ENCODE data around the gene TAF1A. TPM values are rescaled to one million over a fixed set of nuclear protein-coding genes. Genes with fewer than 3 reads are reported as not detected.

Gene TAF1A
- total RNA-seq, 1 experiment from 2014 or later: 19.3 TPM

DNA sequence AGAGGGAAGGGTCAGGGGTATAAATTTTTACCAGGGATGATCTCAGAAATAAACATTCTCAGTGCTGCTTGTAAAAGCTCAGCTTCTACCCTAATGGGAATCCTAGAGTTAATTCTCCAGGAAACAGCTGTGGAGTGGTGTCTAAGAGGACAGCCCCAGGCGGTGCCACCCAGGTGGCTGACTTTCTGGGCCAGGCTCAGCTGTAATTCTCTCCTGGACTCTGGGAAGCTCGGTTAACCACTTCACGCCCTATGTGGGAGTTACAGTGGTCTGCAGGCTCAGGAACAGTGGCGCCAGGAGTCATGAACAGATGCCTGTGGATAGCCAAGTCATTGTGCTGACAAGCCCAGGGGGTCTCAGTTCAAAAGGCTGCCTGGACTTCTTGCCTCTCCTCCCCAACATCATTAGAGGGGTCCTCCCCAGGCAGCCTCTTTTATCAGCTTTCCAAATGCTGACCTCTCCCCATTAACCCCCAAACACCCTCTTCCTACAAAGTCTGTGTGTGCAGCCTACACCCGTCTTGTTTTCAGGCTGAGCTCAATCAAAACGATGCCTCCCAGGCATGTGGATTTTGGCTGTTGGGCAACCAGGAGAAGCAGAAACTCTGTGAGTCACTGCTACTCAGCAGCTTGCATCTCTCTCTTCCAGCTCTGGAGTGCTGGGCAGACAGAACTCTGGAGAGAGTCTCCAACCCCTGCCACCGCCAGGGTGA lies 43.0 kb downstream of the TAF1A start:
- BruUV-seq (replicated peaks): no TSS peak
- POLR2A ChIA-PET (ENCODE audit: low non-redundant PET): no interaction called here
- H3K4me3 ChIP-seq (ENCODE audit: low read depth, low read length, poor library complexity, severe bottlenecking): no peak overlapping the region
- no peaks in the 10 kb centered on the region for H3K9me3 ChIP-seq (ENCODE audit: low read depth, low read length, poor library complexity, severe bottlenecking)
- DNase-seq (ENCODE audit: low spot score): peak; percentile 78
- peaks cover 10% of the 10 kb centered on the region for H3K4me1 ChIP-seq (ENCODE audit: insufficient read depth, low read length, poor library complexity, severe bottlenecking)
- H3K36me3 ChIP-seq (ENCODE audit: insufficient read depth, low read length, poor library complexity, severe bottlenecking): no peaks in the 10 kb centered on the region
- no peak overlapping the region for H3K27ac ChIP-seq (ENCODE audit: low read depth, low read length, poor library complexity, severe bottlenecking)
- TF ChIP-seq, protein P1, sequence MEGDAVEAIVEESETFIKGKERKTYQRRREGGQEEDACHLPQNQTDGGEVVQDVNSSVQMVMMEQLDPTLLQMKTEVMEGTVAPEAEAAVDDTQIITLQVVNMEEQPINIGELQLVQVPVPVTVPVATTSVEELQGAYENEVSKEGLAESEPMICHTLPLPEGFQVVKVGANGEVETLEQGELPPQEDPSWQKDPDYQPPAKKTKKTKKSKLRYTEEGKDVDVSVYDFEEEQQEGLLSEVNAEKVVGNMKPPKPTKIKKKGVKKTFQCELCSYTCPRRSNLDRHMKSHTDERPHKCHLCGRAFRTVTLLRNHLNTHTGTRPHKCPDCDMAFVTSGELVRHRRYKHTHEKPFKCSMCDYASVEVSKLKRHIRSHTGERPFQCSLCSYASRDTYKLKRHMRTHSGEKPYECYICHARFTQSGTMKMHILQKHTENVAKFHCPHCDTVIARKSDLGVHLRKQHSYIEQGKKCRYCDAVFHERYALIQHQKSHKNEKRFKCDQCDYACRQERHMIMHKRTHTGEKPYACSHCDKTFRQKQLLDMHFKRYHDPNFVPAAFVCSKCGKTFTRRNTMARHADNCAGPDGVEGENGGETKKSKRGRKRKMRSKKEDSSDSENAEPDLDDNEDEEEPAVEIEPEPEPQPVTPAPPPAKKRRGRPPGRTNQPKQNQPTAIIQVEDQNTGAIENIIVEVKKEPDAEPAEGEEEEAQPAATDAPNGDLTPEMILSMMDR (conservative IDR thresholded peaks at IDR 0.05; ENCODE audit: low read depth, low read length): no peak
- TF ChIP-seq EZH2 (IDR thresholded peaks at IDR 0.05; ENCODE audit: borderline replicate concordance, low read depth, low read length, poor library complexity, severe bottlenecking): no peak
- CTCF ChIA-PET: no interaction called here
- intact Hi-C loops (cut with micrococcal nuclease; ENCODE audit: unreplicated experiment): no loop called here
- no peaks in the 10 kb centered on the region for H3K27me3 ChIP-seq (replicated peaks; ENCODE audit: insufficient read depth, low read depth, low read length, poor library complexity)

GRCh38 chr1:222546091-222546490 lies 43.6 kb downstream of the TAF1A start:
- TF ChIP-seq EZH2 (IDR thresholded peaks at IDR 0.05; ENCODE audit: borderline replicate concordance, low read depth, low read length, poor library complexity, severe bottlenecking): no peak
- TF ChIP-seq, protein P1 (conservative IDR thresholded peaks at IDR 0.05; ENCODE audit: low read depth, low read length): no peak
- Histone ChIP-seq H3K4me1 (ENCODE audit: insufficient read depth, low read length, poor library complexity, severe bottlenecking) (peaks cover 10% of the 10 kb centered on the region), H3K9me3 (ENCODE audit: low read depth, low read length, poor library complexity, severe bottlenecking) (no peaks in the 10 kb centered on the region), H3K27me3 (replicated peaks; ENCODE audit: insufficient read depth, low read depth, low read length, poor library complexity) (no peaks in the 10 kb centered on the region), H3K36me3 (ENCODE audit: insufficient read depth, low read length, poor library complexity, severe bottlenecking) (no peaks in the 10 kb centered on the region), H3K4me3 (ENCODE audit: low read depth, low read length, poor library complexity, severe bottlenecking) (no peak overlapping the region), H3K27ac (ENCODE audit: low read depth, low read length, poor library complexity, severe bottlenecking) (no peak overlapping the region)
- peak; percentile 6 for DNase-seq (ENCODE audit: low spot score)
- BruUV-seq (replicated peaks): no TSS peak
- POLR2A ChIA-PET (ENCODE audit: low non-redundant PET): no interaction called here
- intact Hi-C loops (cut with micrococcal nuclease; ENCODE audit: unreplicated experiment): no loop called here
- CTCF ChIA-PET: no interaction called here

- no peak for DNase-seq (ENCODE audit: low spot score)
- Histone ChIP-seq H3K4me1 (ENCODE audit: insufficient read depth, low read length, poor library complexity, severe bottlenecking) (peaks cover 10% of the 10 kb centered on the region), H3K27ac (ENCODE audit: low read depth, low read length, poor library complexity, severe bottlenecking) (no peak overlapping the region), H3K4me3 (ENCODE audit: low read depth, low read length, poor library complexity, severe bottlenecking) (no peak overlapping the region), H3K9me3 (ENCODE audit: low read depth, low read length, poor library complexity, severe bottlenecking) (no peaks in the 10 kb centered on the region), H3K27me3 (replicated peaks; ENCODE audit: insufficient read depth, low read depth, low read length, poor library complexity) (no peaks in the 10 kb centered on the region), H3K36me3 (ENCODE audit: insufficient read depth, low read length, poor library complexity, severe bottlenecking) (no peaks in the 10 kb centered on the region)
- CTCF ChIA-PET: no interaction called here
- no TSS peak for BruUV-seq (replicated peaks)
- no peak for TF ChIP-seq EZH2 (IDR thresholded peaks at IDR 0.05; ENCODE audit: borderline replicate concordance, low read depth, low read length, poor library complexity, severe bottlenecking)
- TF ChIP-seq, protein P1 (conservative IDR thresholded peaks at IDR 0.05; ENCODE audit: low read depth, low read length): no peak
- intact Hi-C loops (cut with micrococcal nuclease; ENCODE audit: unreplicated experiment): no loop called here
- POLR2A ChIA-PET (ENCODE audit: low non-redundant PET): no interaction called here
Measured at GRCh38 chr1:222543817-222544216, 45.9 kb downstream of the TAF1A start.
